H9 (cell line): ENCODE data around the gene DPPA3. TPM values are rescaled to one million over a fixed set of nuclear protein-coding genes. Genes with fewer than 3 reads are reported as not detected.
A peak's percentile ranks its signal among the peaks of the same experiment; 100 is the strongest.

Experiments
- DNase-seq: peaks from one replicate; pipeline ENCODE4 v3.0.0-alpha.2; 2017
- H2AFZ ChIP-seq: one replicate; pipeline ENCODE4 v1.6.1; 2013; ENCODE audit warnings: mild to moderate bottlenecking, low read length, control low read depth, moderate library complexity
- H2AK5ac ChIP-seq: 2 replicates; pipeline ENCODE4 v1.6.1; 2013; ENCODE audit warnings: low read length, control low read depth, mixed read lengths; ENCODE audit not compliant: insufficient read length
- H2BK120ac ChIP-seq: one replicate; pipeline ENCODE4 v1.6.1; 2013; ENCODE audit warnings: low read depth, mild to moderate bottlenecking, low read length, control low read depth, inconsistent platforms; ENCODE audit not compliant: poor library complexity, severe bottlenecking
- H2BK12ac ChIP-seq: 2 replicates; pipeline ENCODE4 v1.6.1; 2013; ENCODE audit warnings: low read length, control low read depth, mixed read lengths, low read depth; ENCODE audit not compliant: insufficient read length
- H2BK15ac ChIP-seq: 2 replicates; pipeline ENCODE4 v1.6.1; 2013; ENCODE audit warnings: low read depth, low read length, control low read depth
- H2BK20ac ChIP-seq: one replicate; pipeline ENCODE4 v1.6.1; 2013; ENCODE audit warnings: low read depth, mild to moderate bottlenecking, low read length, control low read depth, inconsistent platforms; ENCODE audit not compliant: poor library complexity, severe bottlenecking
- H2BK5ac ChIP-seq: 2 replicates; pipeline ENCODE4 v1.6.1; 2013; ENCODE audit warnings: low read length, control low read depth, mixed read lengths; ENCODE audit not compliant: insufficient read length
- H3K14ac ChIP-seq: 2 replicates; pipeline ENCODE4 v1.6.1; 2013; ENCODE audit warnings: low read length, control low read depth; ENCODE audit not compliant: insufficient read depth
- H3K18ac ChIP-seq: 2 replicates; pipeline ENCODE4 v1.6.1; 2013; ENCODE audit warnings: low read depth, mild to moderate bottlenecking, mixed read lengths, low read length, control low read depth; ENCODE audit not compliant: insufficient read length
- H3K23ac ChIP-seq: 2 replicates; pipeline ENCODE4 v1.6.1; 2013; ENCODE audit warnings: low read length, control low read depth, mixed read lengths, low read depth; ENCODE audit not compliant: insufficient read length
- H3K23me2 ChIP-seq: 2 replicates; pipeline ENCODE4 v1.6.1; 2013; ENCODE audit warnings: low read depth, mild to moderate bottlenecking, mixed read lengths, low read length, control low read depth; ENCODE audit not compliant: insufficient read length, poor library complexity, severe bottlenecking
- H3K27ac ChIP-seq: 2 replicates; pipeline ENCODE4 v1.5.1; 2013; ENCODE audit warnings: low read length, control low read depth, mixed read lengths, low read depth; ENCODE audit not compliant: insufficient read length
- H3K27me3 ChIP-seq: 2 replicates; pipeline ENCODE4 v1.6.1; 2013; ENCODE audit warnings: low read length, control low read depth, inconsistent platforms; ENCODE audit not compliant: insufficient read depth
- H3K4ac ChIP-seq: 2 replicates; pipeline ENCODE4 v1.6.1; 2013; ENCODE audit warnings: low read depth, mild to moderate bottlenecking, control low read depth, inconsistent platforms, low read length, moderate library complexity
- H3K4me1 ChIP-seq: 2 replicates; pipeline ENCODE4 v1.6.1; 2013; ENCODE audit warnings: low read length, control low read depth, inconsistent platforms; ENCODE audit not compliant: insufficient read depth
- H3K4me2 ChIP-seq: 2 replicates; pipeline ENCODE4 v1.6.1; 2013; ENCODE audit warnings: low read length, control low read depth, mixed read lengths; ENCODE audit not compliant: insufficient read length, insufficient read depth
- H3K56ac ChIP-seq: 2 replicates; pipeline ENCODE4 v1.6.1; 2013; ENCODE audit warnings: low read depth, mild to moderate bottlenecking, mixed read lengths, low read length, control low read depth; ENCODE audit not compliant: insufficient read length
- H3K79me1 ChIP-seq: 2 replicates; pipeline ENCODE4 v1.6.1; 2013; ENCODE audit warnings: low read depth, mild to moderate bottlenecking, moderate library complexity, low read length, control low read depth, inconsistent platforms; ENCODE audit not compliant: insufficient read depth, poor library complexity, severe bottlenecking
- H3K79me2 ChIP-seq: 2 replicates; pipeline ENCODE4 v1.6.1; 2013; ENCODE audit warnings: low read length, control low read depth, inconsistent platforms; ENCODE audit not compliant: insufficient read depth
- H3K9ac ChIP-seq: 2 replicates; pipeline ENCODE4 v1.6.1; 2013; ENCODE audit warnings: low read length, control low read depth, mixed read lengths; ENCODE audit not compliant: insufficient read length; ENCODE audit errors: extremely low read depth
- H3K9me3 ChIP-seq: one replicate; pipeline ENCODE4 v1.6.1; 2013; ENCODE audit warnings: low read depth, low read length, inconsistent platforms; ENCODE audit not compliant: control insufficient read depth
- H3T11ph ChIP-seq: one replicate; pipeline ENCODE4 v1.6.1; 2013; ENCODE audit warnings: mild to moderate bottlenecking, low read length, control low read depth, inconsistent platforms
- H4K20me1 ChIP-seq: one replicate; pipeline ENCODE4 v1.6.1; 2013; ENCODE audit not compliant: control insufficient read depth, insufficient read length, insufficient read depth
- H4K5ac ChIP-seq: 2 replicates; pipeline ENCODE4 v1.6.1; 2013; ENCODE audit warnings: low read depth, mild to moderate bottlenecking, mixed read lengths, low read length, control low read depth; ENCODE audit not compliant: insufficient read length
- H4K8ac ChIP-seq: replicated peaks from 2 replicates; pipeline ENCODE4 v1.6.1; 2013; ENCODE audit warnings: low read length, control low read depth, mixed read lengths, low read depth; ENCODE audit not compliant: insufficient read length
- H4K91ac ChIP-seq: 2 replicates; pipeline ENCODE4 v1.6.1; 2013; ENCODE audit warnings: low read depth, mild to moderate bottlenecking, moderate library complexity, mixed read lengths, low read length, control low read depth; ENCODE audit not compliant: insufficient read length
- H3K27ac Mint-ChIP-seq, 3 experiments: 2 replicates in 2 of 3; 3 replicates in 1 of 3; pipeline ENCODE4 v1.8.0; 2020 to 2021; ENCODE audit warnings: mixed read lengths in 3 of 3, mild to moderate bottlenecking in 1 of 3, moderate library complexity in 1 of 3
- H3K27me3 Mint-ChIP-seq: 2 replicates; pipeline ENCODE4 v1.8.0; 2021; ENCODE audit warnings: low read depth, mild to moderate bottlenecking, moderate library complexity, mixed read lengths
- H3K36me3 Mint-ChIP-seq, 3 experiments: 2 replicates in 2 of 3; 3 replicates in 1 of 3; pipeline ENCODE4 v1.8.0; 2020 to 2021; ENCODE audit warnings: low read depth in 3 of 3, mixed read lengths in 3 of 3; ENCODE audit not compliant: insufficient read depth in 1 of 3
- H3K4me1 Mint-ChIP-seq, 2 experiments: 2 replicates each; pipeline ENCODE4 v1.8.0; 2020; ENCODE audit warnings: mixed read lengths in 2 of 2
- H3K4me3 Mint-ChIP-seq, 2 experiments: 2 replicates in 1 of 2; 3 replicates in 1 of 2; pipeline ENCODE4 v1.8.0; 2020 to 2021; ENCODE audit warnings: mild to moderate bottlenecking in 2 of 2, mixed read lengths in 2 of 2, moderate library complexity in 1 of 2
- H3K9me3 Mint-ChIP-seq, 2 experiments: 2 replicates in 1 of 2; 3 replicates in 1 of 2; pipeline ENCODE4 v1.8.0; 2020; ENCODE audit warnings: mild to moderate bottlenecking in 2 of 2, mixed read lengths in 2 of 2, moderate library complexity in 1 of 2
- WGBS: extraction: QIAGEN DNeasy Blood & Tissue Kit; methylation state at CpG from one replicate; pipeline ENCODE4 v1.1.7; 2013; ENCODE audit warnings: missing lambda C conversion rate, low lambda C conversion rate, mixed read lengths; ENCODE audit not compliant: insufficient read length; ENCODE audit errors: extremely low coverage; 5-methylcytosine and 5-hydroxymethylcytosine counted together
- total RNA-seq: library from RNA; stranded (reverse); gene quantifications from 2 replicates; pipeline ENCODE4 v1.2.1, GENCODE V29; 2021
- TF ChIP-seq, protein P1 (sequence below): fragments of 200-600 bp; sonication (generic); conservative IDR thresholded peaks from 3 replicates; pipeline ENCODE4 v1.8.0; 2021; ENCODE audit warnings: antibody characterized with exemption, mild to moderate bottlenecking

Gene DPPA3
- total RNA-seq, 1 experiment from 2014 or later: 1.4 TPM

DNA sequence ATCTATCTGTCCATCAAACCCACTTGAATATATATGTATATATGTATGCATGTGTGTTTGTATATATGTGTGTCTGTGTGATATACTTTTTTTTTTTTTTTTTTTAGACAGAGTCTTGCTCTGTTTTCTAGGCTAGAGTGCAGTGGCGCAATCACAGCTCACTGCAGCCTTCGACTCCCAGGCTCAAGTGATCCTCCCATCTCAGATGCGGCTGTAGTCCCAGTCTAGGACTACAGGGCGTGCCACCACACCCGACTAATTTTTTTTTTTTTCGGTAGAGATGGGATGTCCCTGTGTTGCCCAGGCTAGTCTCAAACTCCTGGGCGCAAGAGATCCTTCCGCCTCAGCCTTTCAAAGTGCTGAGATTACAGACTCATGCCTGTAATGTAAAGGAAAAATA lies 32.5 kb upstream of the DPPA3 start:
- no peak overlapping the region for H3K27ac ChIP-seq
- TF ChIP-seq, protein P1, sequence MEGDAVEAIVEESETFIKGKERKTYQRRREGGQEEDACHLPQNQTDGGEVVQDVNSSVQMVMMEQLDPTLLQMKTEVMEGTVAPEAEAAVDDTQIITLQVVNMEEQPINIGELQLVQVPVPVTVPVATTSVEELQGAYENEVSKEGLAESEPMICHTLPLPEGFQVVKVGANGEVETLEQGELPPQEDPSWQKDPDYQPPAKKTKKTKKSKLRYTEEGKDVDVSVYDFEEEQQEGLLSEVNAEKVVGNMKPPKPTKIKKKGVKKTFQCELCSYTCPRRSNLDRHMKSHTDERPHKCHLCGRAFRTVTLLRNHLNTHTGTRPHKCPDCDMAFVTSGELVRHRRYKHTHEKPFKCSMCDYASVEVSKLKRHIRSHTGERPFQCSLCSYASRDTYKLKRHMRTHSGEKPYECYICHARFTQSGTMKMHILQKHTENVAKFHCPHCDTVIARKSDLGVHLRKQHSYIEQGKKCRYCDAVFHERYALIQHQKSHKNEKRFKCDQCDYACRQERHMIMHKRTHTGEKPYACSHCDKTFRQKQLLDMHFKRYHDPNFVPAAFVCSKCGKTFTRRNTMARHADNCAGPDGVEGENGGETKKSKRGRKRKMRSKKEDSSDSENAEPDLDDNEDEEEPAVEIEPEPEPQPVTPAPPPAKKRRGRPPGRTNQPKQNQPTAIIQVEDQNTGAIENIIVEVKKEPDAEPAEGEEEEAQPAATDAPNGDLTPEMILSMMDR: no peak

More for the DNA sequence above, 32.5 kb upstream of the DPPA3 start:
- Histone ChIP-seq H3K4me2 (no peak overlapping the region), H2AFZ (no peak overlapping the region), H3K18ac (no peak overlapping the region), H3K79me1 (no peaks in the 10 kb centered on the region), H3K23me2 (no peaks in the 10 kb centered on the region), H3K23ac (no peak overlapping the region), H2AK5ac (no peak overlapping the region), H2BK5ac (no peak overlapping the region), H3K14ac (no peak overlapping the region), H3K9ac (no peak overlapping the region), H3T11ph (no peak overlapping the region), H4K8ac (no peak overlapping the region), H4K5ac (no peak overlapping the region), H3K4me1 (no peaks in the 10 kb centered on the region), H2BK20ac (no peak overlapping the region), H3K4ac (no peak overlapping the region), H3K9me3 (no peaks in the 10 kb centered on the region), H2BK120ac (no peak overlapping the region), H2BK15ac (no peak overlapping the region), H3K79me2 (no peaks in the 10 kb centered on the region), H3K27me3 (no peaks in the 10 kb centered on the region), H4K20me1 (no peaks in the 10 kb centered on the region), H2BK12ac (no peak overlapping the region), H3K56ac (no peak overlapping the region), H4K91ac (no peak overlapping the region)
- Mint-ChIP-seq H3K27ac (peak overlapping the region in 1 of 3 experiments; percentile 8; a peak in 1 of 7 replicates), H3K9me3 (no peaks in the 10 kb centered on the region), H3K4me1 (peaks cover 24 to 27% of the 10 kb centered on the region in 2 experiments), H3K4me3 (no peak overlapping the region), H3K27me3 (no peaks in the 10 kb centered on the region), H3K36me3 (no peaks in the 10 kb centered on the region)
- no peak for DNase-seq
- no CpG with 5 or more reads among the region's 8 CpGs for WGBS
